Measurements from ENCODE around the gene VEGFB.

VEGFB gene

GRCh38 chr11:64211181-64211872, 23.1 kb upstream of the VEGFB start:
- no peak for DNase-seq

- no peak for DNase-seq
Measured at GRCh38 chr11:64216879-64217278, 17.5 kb upstream of the VEGFB start.

GRCh38 chr11:64218628-64219353, 15.6 kb upstream of the VEGFB start:
- no peak for DNase-seq

- DNase-seq, result no peak
Measured at GRCh38 chr11:64219354-64219684, 15.1 kb upstream of the VEGFB start.

GRCh38 chr11:64219755-64220154, 14.6 kb upstream of the VEGFB start:
- no peak for DNase-seq

GRCh38 chr11:64220271-64220670, 14.1 kb upstream of the VEGFB start:
- no peak for DNase-seq

- no peak for DNase-seq
Measured at GRCh38 chr11:64220798-64221197, 13.6 kb upstream of the VEGFB start.

- DNase-seq, result no peak
Measured at GRCh38 chr11:64222651-64223000, 11.8 kb upstream of the VEGFB start.

- DNase-seq, result no peak
Measured at GRCh38 chr11:64223001-64223651, 11.3 kb upstream of the VEGFB start.

- no peak for DNase-seq
Measured at GRCh38 chr11:64224151-64224890, 10.1 kb upstream of the VEGFB start.

GRCh38 chr11:64224891-64225607, 9.3 kb upstream of the VEGFB start:
- DNase-seq, result no peak

- DNase-seq, result peak; percentile 87
Measured at GRCh38 chr11:64225608-64226506, 8.5 kb upstream of the VEGFB start, which contains the start of the genes NUDT22 and TRPT1. NUDT22 (plus strand) TSS chr11:64226274; CDS start chr11:64226653, 379 bp downstream. TRPT1 (minus strand) TSS chr11:64226186; CDS start chr11:64225860, 326 bp downstream.

GRCh38 chr11:64226507-64227051, 7.8 kb upstream of the VEGFB start:
- peak; percentile 61 for DNase-seq

- no peak for DNase-seq
Measured at GRCh38 chr11:64227405-64227956, 6.9 kb upstream of the VEGFB start.

- no peak for DNase-seq
Measured at GRCh38 chr11:64229090-64229743, 5.2 kb upstream of the VEGFB start.

- DNase-seq, result no peak
Measured at GRCh38 chr11:64229744-64230170, 4.6 kb upstream of the VEGFB start.

- DNase-seq, result peak; percentile 63
Measured at GRCh38 chr11:64230171-64230984, 4.0 kb upstream of the VEGFB start, which contains the start of gene DNAJC4. DNAJC4 (plus strand) TSS chr11:64230548; CDS start chr11:64230855, 307 bp downstream.

- no peak for DNase-seq
Measured at GRCh38 chr11:64230985-64231365, 3.4 kb upstream of the VEGFB start.

- DNase-seq, result no peak
Measured at GRCh38 chr11:64231546-64231945, 2.8 kb upstream of the VEGFB start.

Measured in NK-92 treated with Interleukin-12 subunit alpha and Interleukin-12 subunit beta, amount 100 ng/mL, for 24 hours (cell line).